Activated T-cell treated with anti-CD3 and anti-CD28 coated beads, Interleukin-2, amount 50 U/mL, for 1 hour (primary cell): ENCODE data around the gene UBR2.
"Not testable (repeated sequence)": the region's sequence is repeated elsewhere in the genome, so short reads cannot be mapped to it uniquely, and the experiment has no call there.

Source experiments
- DNase-seq: peaks from one replicate; pipeline ENCODE4 v3.0.0-alpha.2; 2020

UBR2 gene

DNA sequence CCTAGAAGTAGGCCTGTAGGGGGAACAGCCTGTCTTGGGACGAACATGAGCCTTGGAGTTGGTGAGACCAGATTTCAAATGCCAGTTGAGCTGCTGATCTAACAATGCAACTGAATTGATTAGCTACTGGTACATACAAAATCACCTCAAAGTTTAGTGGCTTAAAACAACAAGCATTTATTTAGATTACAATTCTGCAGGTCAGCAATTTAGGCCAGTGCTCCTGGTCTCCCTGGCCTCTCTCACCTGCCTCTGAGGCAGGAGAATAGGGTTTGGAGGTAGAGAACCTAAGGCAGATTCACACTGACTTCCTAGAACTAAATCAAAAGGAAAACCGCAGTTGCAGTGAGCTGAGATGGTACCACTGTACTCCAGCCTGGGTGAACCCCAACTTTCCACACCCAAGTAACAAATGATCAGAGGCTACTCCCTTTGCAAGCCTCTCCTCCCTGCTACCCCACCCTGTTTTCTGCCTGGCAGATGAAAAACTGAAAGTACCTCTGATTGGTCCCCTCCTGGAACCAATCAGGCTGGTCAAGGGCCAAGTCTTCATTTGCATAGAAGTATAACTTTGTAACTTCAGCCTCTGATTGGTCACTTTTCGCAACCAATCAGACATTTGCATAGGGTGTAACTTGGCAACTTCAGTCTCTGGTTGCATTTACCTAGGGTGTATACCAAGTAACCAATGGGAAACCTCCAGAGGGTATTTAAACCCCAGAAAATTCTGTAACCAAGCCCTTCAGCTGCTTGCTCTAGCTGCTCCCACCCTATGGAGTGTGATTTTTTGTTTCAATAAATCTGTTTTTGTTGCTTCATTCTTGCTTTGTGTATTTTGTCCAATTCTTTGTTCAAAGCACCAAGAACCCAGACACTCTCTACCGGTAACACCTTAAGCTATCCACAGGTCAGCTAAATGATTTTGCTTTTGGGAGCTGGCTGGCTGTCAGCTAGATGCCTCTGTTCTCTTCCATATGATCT, 8.1 kb upstream of the UBR2 start:
- DNase-seq, result no peak

DNA sequence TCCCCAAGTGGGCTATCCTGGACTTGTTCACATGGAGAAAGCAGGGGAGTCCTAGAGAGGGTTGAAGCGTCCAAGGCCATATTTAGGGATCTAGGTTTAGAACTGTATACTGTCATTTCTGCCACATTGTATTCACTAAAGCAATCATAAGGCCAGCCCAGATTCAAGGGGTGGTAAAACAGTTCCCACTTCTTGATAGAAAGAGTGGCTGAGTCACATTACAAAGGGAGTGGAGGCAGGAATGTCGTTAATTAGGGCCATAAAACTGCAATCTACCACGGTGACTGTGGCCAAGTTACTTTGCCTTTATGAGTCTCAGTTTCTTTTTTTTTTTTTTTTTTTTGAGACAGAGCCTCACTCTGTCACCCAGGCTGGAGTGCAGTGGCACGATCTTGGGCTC, 7.4 kb upstream of the UBR2 start:
- no peak for DNase-seq

DNA sequence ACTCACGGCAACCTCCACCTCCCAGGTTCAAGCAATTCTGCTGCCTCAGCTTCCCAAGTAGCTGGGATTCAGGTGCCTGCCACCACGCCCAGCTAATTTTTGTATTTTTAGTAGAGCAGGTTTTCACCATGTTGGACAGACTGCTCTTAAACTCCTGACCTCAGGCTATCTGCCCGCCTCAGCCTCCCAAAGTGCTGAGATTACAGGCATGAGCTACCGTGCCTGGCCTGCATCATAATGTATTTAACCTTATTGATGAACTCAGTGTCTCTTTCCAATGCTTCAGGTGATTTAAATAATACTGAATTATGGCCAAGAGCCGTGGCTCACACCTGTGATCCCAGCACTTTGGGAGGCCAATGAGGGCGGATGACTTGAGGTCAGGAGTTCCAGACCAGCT, 4.6 kb upstream of the UBR2 start:
- DNase-seq, result not testable (repeated sequence)

DNA sequence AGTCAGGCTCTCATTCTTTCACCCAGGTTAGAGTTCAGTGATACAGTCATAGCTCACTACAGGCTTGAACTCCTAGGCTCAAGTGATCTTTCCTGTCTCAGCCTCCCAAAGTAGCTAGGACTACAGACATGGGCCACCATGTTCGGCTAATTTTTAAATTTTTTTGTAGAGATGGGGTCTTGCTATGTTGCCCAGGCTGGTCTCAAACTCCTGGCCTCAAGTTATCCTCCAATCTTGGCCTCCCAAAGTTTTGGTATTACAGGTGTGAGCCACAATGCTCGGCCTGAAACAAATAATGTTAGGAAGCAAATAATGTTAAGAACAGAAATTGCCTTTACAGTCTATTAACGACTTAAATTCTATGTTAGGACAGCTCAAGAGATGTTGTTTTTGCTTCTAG, 1.8 kb upstream of the UBR2 start:
- no peak for DNase-seq

DNA sequence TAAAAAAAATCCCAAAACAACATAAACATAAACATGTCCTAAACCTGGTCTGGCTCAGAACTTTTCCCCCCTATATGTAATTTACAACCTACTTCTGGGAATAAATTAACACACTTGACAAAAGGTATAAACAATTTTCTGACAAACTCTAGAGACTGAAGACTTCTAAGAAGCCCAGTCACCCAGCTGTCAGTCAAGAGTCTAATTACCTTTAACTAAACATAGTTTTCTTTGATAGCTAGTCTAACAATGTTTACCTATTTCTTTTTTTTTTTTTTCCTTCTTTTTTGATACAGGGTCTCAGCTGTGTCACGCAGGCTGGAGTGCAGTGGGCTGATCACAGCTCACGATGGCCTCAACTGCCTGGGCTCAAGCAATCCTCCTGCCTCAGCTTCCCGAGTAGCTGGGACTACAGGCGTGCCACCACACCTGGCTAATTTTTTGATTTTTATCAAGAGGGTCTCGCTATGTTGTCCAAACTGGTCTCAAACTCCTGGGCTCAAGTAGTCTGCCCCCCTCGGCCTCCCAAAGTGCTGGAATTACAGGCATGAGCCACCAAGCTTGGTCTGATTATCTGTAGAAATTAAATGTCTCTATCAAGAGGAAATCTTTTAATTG, 932 bp upstream of the UBR2 start:
- DNase-seq, result no peak

DNA sequence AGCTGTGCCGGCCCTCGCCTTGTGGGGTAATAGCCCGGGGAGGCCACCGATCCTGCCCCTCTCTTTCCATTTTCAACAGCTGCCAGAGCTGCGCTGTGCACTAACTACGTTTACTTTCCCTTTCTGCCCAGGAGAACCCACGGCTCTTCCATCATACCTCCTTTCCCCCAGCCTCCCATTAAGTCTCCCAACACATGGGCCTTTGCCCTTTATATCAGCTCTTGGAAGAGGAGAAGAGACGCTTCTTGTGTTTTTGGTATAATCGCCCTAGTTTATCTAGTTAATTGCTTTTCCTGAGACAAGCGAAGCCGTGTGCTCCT, 637 bp downstream of the UBR2 start:
- no peak for DNase-seq

DNA sequence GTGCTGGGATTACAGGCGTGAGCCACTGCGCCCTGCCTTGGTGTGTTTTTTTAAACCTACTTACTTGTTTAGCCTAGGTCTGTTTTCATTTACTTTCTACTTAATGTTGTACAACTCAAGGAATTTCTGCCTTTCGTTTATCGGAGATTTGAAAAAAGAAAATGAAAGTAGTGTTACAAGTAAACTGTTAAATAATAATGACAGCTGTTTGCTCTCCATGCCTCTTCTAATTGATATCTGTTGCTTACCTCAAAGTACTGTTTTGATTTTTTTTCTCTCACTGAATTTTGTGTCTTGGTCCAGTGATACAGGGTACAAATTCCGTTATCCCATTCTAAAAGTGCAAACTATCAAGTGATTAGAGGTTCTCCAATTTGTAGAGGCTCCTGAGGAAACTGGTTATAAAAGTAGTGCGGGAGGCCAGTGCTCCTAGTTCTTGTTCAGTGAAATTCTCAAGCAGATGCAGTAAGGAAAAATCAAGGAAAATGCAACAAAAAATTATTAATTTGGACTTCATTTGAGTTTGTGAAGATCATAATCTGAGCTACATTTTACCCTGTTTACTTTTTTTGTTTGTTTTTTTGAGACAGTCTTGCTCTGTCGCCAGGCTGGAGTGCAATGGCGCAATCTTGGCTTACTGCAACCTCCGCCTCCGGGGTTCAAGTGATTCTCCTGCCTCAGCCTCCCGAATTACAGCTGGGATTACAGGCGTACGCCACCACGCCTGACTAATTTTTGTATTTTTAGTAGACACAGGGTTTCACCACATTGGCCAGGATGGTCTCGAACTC, 2.2 kb downstream of the UBR2 start:
- no peak for DNase-seq

DNA sequence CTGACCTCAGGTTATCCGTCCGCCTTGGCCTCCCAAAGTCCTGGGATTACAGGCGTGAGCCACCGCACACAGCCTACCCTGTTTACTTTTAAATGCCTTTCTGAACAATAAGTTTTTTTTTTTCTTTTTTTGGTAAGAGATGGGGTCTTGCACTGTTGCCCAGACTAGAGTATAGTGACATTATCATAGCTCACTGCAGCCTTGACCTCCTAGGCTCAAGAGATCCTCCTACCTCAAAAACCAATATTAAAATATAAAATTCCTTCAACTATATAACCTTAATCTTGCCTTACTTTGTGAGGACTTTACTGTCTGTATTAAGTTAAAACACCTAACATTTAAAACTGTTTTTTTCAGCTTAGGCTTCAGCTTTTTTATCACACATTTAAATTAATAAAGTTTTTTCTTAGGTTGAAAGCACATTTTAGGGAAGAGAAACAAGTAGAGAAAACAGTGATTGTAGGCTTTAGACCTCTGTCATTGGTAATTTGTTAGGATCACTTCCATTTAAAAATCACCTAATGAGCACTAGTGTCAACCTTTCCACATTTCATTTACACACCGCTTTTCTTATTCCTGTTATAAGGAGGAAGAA, 2.9 kb downstream of the UBR2 start:
- DNase-seq, result no peak

DNA sequence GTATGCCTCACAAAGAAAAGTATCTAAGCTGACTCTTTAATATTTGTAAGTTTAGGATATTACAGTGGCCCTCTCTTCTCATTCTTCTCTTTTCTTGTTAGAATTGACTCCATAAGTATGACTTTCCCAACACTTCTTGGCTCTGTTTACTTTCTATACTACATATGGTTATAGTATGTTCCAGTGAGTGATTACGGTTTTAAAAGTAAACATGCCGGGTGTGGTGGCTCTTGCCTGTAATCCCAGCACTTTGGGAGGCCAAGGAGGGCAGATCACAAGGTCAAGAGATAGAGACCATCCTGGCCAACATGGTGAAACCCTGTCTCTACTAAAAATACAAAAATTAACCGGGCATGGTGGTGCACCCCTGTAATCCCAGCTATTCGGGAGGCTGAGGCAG, 3.4 kb downstream of the UBR2 start:
- DNase-seq, result not testable (repeated sequence)

DNA sequence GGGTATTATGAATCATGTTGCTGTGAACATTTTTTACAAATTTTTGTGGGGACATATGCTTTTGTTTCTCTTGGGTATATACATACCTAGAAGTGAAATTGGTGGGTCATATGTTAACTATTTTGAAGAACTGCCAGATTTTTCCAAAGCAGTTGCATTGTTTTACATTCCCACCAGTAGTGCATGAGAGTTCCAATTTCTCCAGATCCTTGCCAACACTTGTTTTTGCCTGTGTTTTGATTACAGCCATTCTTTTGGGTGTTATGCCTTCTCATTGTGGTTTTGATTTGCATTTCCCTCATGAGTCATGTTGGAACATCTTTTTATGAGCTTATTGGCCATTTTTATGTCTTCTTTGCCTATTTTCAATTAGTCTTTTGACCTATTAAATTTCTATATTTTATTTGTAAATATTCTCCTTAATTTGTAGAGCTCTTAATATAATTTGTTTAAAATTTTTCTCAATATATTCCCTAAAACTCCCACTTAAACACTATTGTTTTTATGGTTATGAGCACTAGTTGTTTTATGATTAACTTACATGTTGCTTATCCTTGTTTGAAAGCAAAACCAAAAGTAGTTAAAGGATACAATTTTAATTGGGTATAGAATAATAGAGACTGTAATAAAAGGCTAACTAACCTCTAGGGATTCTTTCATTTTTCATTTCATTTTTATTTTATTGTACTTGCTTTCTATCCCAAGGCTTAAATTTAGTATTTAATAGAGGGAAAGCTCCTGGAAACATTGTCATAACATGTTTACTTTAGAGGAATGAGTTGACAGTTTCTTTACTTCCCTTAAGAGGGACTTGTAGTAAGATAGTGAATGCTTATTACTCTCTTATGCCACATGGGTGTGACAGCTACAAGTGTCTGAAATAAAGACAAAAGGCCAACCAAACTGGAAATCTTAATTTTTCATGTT, 5.5 kb downstream of the UBR2 start:
- DNase-seq, result no peak

DNA sequence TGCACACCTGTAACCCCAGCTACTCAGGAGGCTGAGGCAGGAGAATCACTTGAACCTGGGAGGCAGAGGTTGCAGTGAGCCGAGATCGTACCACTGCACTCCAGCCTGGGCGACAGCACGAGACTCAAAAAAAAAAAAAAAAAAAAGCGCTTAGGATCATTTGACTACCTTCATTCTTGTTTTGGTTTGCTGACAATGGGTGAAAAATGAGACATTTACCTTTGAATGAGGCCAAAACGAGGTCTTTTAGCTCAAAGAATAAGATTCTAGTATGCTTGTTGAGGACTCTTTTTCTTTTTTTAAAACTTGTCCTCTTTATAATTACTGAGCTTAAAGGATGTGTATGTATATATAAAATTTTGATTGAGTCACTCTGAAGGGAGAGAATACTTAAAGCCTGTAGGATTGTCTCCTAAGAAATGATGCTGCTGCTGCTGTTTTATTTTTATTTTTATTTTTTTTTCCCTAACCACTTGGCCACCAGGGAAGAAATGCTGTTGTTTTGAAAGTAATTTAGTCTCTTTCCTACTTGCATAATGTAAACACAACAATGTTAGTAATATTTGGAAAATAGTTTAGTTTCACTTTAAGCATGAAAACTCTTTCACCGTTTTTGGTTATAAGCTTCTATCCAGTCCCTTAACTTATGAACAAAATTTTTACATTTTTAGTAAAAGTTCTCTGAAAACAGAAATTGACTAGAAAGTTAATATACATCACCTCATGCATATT, 7.9 kb downstream of the UBR2 start:
- DNase-seq, result no peak

DNA sequence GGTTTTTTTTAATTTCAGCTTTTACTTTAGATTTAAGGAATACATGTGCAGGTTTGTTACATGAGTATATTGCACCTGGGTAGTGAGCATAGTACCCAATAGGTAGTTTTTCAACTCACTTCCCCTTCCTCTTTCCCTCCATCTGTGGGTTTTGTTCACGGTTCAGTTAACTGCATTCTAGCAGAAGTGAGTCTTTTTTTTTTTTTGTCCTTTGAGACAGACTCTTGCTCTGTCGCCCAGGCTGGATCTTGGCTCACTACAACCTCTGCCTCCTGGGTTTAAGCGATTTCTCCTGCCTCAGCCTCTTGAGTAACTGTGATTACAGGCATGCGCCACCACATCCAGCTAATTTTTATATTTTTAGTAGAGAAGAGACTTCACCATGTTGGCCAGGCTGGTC, 8.7 kb downstream of the UBR2 start:
- no peak for DNase-seq

DNA sequence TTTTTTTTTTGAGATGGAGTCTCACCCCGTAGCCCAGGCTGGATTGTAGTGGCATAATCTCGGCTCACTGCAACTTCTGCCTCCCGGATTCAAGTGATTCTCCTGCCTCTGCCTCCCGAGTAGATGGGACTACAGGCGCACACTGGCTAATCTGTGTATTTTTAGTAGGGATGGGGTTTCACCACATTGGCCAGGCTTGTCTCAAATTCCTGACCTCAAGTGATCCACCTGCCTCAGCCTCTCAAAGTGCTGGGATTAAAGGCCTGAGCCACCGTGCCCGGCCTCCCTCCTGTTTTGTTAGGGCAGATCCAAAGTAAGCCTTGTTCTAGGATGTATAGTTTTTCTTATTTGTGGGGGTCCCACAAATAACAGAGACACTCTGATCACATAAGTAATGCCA, 12.7 kb downstream of the UBR2 start:
- DNase-seq, result not testable (repeated sequence)

DNA sequence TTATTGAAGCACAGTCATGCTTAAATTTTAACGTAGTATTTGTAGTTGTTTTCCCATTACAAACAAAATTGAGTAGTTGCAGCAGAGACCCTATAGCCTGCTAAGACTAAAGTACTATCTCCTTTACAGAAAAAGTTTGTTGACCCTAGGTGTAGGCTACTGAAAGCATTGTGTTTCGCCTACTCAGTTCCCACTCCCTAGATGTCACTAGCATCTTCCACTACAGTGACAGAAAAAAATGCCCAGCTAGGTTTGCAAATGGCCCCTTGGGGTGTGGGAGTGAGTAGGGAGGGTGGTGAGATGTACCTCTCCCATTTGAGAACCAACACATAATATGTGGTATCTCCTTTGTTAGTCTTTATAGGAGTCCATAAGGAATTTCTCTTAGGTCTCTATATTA, 34.5 kb downstream of the UBR2 start:
- DNase-seq, result no peak

DNA sequence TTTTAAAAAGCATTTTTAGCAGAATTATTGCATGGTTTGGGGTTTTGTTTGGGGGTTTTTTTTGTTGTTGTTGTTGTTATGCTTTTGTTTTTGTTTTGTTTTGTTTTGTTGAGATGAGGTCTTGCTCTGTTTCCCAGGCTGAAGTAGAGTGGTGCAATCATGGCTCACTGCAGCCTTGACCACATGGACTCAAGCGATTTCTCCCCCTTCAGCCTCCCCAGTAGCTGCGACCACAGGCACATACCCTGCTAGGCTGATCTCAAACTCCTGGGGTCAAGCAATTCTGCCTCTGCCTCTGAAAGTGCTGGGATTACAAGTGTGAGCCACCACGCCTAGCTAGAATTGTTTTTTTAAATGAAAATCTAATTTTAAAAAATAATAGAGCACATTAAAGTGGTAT, 35.7 kb downstream of the UBR2 start:
- no peak for DNase-seq

DNA sequence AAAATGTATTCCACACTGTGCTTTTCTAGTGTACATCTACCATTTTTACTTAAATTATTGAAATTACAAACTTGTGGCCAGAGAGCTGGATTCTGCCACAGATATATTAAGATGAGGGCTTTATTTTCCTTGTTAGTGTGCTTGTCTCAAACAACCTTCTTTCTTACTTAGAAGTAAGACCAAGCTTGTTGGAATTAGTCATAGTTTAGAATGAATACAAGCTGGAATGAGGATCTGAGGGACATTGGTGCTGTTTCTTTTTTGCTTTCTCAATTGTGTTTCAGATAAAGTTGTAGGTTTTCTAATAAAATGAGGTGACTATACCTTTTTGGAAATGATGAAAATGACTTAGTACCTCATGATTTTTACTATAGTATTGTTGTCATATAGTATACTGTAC, 40.3 kb downstream of the UBR2 start:
- DNase-seq, result no peak

DNA sequence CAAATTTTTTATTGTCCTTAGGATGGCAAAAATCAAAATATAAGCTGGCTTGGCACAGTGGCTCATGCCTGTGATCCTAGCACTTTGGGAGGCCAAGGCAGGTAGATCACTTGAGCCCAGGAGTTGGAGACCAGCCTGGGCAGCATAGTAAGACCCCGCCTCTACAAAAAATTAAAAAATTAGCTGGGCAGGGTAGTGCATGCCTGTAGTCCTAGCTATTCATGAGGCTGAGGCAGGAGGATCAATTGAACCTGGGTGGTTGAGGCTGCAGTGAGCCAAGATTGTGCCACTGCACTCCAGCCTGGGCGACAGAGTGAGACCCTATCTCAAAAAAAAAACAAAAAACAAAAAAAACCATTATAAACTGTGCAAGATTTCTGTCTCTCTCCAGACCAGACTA, 40.9 kb downstream of the UBR2 start:
- not testable (repeated sequence) for DNase-seq

DNA sequence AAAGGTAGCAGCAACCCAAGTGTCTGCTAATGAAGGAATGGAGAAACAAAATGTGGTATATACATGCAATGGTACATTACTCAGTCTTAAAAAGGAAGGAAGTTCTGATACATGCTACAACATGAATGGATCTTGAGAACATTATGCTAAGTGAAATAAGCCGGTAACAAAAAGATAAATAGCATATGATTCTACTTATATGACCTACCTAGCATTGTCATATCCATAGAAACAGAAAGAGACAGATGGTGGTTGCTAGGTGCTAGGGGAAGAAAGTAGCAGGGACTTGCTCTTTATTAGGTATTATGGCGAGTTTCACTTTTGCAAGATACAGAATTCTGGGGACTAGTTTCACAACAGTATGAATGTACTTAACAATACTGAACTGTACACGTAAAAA, 46.6 kb downstream of the UBR2 start:
- no peak for DNase-seq

DNA sequence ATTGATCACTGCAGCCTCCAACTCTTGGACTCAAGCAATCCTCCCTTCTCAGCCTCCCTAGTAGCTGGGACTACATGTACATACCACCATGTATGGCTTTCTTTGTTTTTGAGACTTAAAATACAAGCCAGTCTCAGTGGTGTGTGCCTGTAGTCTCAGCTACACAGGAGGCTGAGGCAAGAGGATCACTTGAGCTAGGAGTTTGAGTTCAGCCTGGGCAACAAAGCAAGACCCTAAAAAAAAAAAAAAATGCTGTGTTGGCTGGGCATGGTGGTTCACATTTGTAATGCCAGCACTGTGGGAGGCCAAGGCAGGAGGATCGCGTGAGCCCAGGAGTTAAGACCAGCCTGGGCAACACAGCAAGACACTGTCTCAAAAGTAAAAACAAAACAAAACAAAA, 51.7 kb downstream of the UBR2 start:
- no peak for DNase-seq

DNA sequence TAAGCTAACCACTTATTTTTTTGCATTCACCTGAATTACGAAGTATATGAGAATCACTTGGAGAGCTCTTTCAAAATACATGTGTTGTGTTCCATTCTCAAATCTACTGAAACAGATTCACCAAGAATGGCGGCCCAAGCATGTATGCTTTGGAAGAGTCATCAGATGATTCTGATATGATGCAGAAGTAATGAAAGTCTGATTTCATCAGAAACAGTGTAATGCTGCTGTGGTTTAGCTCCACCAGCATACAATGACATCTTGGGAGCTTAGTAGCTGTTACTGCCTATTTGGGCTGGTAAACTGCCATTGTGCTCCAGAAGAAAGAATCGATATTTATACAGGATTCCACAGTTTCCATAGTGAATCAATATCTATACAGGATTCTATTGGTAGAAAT, 52.9 kb downstream of the UBR2 start:
- no peak for DNase-seq

DNA sequence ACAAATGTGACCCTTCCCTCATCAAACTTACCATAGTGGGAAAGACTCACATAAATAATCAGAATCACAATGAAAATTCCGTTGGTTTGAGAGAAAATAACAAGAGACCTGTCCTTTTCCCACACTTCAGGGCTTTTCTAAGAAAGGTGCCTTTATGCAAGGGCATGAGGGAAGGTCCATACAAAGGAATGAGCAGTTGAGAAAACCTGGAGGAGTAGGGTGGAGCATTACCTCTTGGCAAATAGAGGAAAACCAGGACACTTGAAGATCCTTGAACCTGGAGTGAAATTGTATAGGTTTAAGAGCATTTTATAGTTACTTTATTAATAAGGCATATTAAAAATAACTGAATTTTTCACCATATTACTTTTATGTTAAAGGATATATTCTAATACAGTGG, 54.3 kb downstream of the UBR2 start:
- DNase-seq, result no peak

DNA sequence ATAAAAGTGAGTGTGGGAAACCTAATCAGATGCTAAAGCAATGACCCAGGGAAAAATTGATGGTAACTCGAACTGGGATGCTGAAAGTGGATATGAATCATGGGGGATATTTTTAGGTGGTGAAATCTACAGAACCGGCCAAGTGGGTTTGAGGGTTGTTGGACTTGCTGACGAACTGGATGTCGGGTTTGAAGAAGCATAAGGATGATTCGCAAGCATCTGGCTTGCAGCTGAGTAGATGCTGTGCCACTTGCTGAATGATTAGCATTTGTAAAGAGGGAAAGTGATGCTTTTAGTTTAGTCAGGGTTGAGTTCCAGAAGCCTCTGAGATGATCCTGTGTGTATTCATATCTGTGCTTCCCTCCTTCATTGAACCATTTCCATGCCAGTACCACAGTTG, 54.9 kb downstream of the UBR2 start:
- no peak for DNase-seq
